Neural cell (in vitro differentiated cells): ENCODE data around the gene SGF29.
"Not testable (repeated sequence)": the region's sequence is repeated elsewhere in the genome, so short reads cannot be mapped to it uniquely, and the experiment has no call there.

Source experiments
- EP300 ChIP-seq: fragments of 450-650 bp; conservative IDR thresholded peaks from 2 replicates; pipeline ENCODE4 v1.6.1; 2014; ENCODE audit warnings: antibody characterized with exemption, mild to moderate bottlenecking, moderate library complexity; ENCODE audit not compliant: poor library complexity, severe bottlenecking
- EZH2 ChIP-seq: fragments of 200-600, 300-800 bp; shearing (Covaris generic), sonication (generic); IDR thresholded peaks from 2 replicates; pipeline ENCODE4 v1.6.1; 2014; ENCODE audit warnings: antibody characterized with exemption, low read length, borderline replicate concordance, mild to moderate bottlenecking; ENCODE audit not compliant: insufficient read depth, poor library complexity, severe bottlenecking
- MXI1 ChIP-seq: fragments of 450-650 bp; conservative IDR thresholded peaks from 2 replicates; pipeline ENCODE4 v1.6.1; 2014; ENCODE audit warnings: antibody characterized with exemption, mild to moderate bottlenecking; ENCODE audit not compliant: poor library complexity, severe bottlenecking
- POLR2AphosphoS5 ChIP-seq: IDR thresholded peaks from 2 replicates; pipeline ENCODE4 v1.6.1; 2012
- TAF1 ChIP-seq: IDR thresholded peaks from 2 replicates; pipeline ENCODE4 v1.6.1; 2012; ENCODE audit warnings: low read depth
- TF ChIP-seq, protein P1 (sequence below): fragments of 450-650 bp; IDR thresholded peaks from 2 replicates; pipeline ENCODE4 v1.5.1; 2014; ENCODE audit warnings: antibody characterized with exemption, mild to moderate bottlenecking, moderate library complexity; ENCODE audit not compliant: poor library complexity, severe bottlenecking

DNA sequence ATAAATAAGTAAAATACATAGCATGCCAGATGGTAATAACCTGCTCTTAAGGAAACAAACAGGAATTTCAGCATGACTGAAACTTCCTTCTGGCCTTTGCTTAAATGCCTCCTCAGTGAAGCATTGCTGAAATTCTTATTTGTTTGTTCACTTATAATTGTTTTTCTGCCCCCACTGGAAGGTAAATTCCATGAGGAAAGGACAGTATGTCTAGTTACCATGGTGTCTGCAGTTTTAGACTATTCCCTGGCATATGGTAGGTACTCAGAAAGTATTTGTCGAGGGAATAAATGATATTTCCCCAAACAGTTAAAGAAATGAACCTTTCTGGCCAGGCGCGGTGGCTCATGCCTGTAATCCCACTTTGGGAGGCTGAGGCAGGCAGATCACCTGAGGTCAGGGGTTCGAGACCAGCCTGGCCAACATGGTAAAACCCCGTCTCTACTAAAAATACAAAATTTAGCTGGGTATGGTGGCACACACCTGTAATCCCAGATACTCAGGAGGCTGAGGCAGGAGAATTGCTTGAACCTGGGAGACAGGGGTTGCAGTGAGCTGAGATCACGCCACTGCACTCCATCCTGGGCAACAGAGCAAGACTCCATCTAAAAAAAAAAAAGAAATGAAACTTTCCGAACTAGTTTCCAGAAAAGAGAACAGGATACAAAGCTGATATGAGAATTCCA lies 26.5 kb upstream of the SGF29 start:
- TF ChIP-seq, protein P1, sequence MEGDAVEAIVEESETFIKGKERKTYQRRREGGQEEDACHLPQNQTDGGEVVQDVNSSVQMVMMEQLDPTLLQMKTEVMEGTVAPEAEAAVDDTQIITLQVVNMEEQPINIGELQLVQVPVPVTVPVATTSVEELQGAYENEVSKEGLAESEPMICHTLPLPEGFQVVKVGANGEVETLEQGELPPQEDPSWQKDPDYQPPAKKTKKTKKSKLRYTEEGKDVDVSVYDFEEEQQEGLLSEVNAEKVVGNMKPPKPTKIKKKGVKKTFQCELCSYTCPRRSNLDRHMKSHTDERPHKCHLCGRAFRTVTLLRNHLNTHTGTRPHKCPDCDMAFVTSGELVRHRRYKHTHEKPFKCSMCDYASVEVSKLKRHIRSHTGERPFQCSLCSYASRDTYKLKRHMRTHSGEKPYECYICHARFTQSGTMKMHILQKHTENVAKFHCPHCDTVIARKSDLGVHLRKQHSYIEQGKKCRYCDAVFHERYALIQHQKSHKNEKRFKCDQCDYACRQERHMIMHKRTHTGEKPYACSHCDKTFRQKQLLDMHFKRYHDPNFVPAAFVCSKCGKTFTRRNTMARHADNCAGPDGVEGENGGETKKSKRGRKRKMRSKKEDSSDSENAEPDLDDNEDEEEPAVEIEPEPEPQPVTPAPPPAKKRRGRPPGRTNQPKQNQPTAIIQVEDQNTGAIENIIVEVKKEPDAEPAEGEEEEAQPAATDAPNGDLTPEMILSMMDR = not testable (repeated sequence)
- not testable (repeated sequence) for TF ChIP-seq EZH2, POLR2AphosphoS5, TAF1, MXI1, EP300
